Endodermal cell (in vitro differentiated cells): Measurements from ENCODE around the gene CCDC112. TPM values are rescaled to one million over a fixed set of nuclear protein-coding genes. Genes with fewer than 3 reads are reported as not detected.
"Not testable (repeated sequence)": the region's sequence is repeated elsewhere in the genome, so short reads cannot be mapped to it uniquely, and the experiment has no call there.

Source experiments
- DNase-seq: peaks from one replicate; pipeline ENCODE4 v3.0.0-alpha.2; 2017
- H3K27ac ChIP-seq: 2 replicates; pipeline ENCODE4 v1.5.1; 2013; ENCODE audit warnings: mild to moderate bottlenecking, low read depth, low read length, moderate library complexity
- H3K27me3 ChIP-seq: 2 replicates; pipeline ENCODE4 v1.6.1; 2013; ENCODE audit warnings: mild to moderate bottlenecking, low read length, moderate library complexity; ENCODE audit not compliant: insufficient read depth, control insufficient read depth, poor library complexity, severe bottlenecking
- H3K36me3 ChIP-seq: 2 replicates; pipeline ENCODE4 v1.7.0; 2013; ENCODE audit warnings: mild to moderate bottlenecking, low read length, moderate library complexity; ENCODE audit not compliant: control insufficient read depth, insufficient read depth
- H3K4me1 ChIP-seq: one replicate; pipeline ENCODE4 v1.7.0; 2013; ENCODE audit warnings: low read length; ENCODE audit not compliant: control insufficient read depth, insufficient read depth
- H3K4me3 ChIP-seq: 2 replicates; pipeline ENCODE4 v1.5.1; 2013; ENCODE audit warnings: mild to moderate bottlenecking, low read length, moderate library complexity
- H3K9ac ChIP-seq: 2 replicates; pipeline ENCODE4 v1.6.1; 2013; ENCODE audit warnings: mild to moderate bottlenecking, low read length, moderate library complexity; ENCODE audit not compliant: poor library complexity, severe bottlenecking; ENCODE audit errors: extremely low read depth
- H3K9me3 ChIP-seq: 2 replicates; pipeline ENCODE4 v1.6.1; 2013; ENCODE audit warnings: mild to moderate bottlenecking, low read length, moderate library complexity; ENCODE audit not compliant: control insufficient read depth
- H3K27ac Mint-ChIP-seq: 2 replicates; pipeline ENCODE4 v1.8.0; 2020; ENCODE audit warnings: mixed read lengths
- H3K27me3 Mint-ChIP-seq: 2 replicates; pipeline ENCODE4 v1.8.0; 2021; ENCODE audit warnings: mild to moderate bottlenecking, mixed read lengths; ENCODE audit not compliant: insufficient read depth
- H3K36me3 Mint-ChIP-seq: 2 replicates; pipeline ENCODE4 v1.8.0; 2020; ENCODE audit warnings: low read depth, mixed read lengths
- H3K4me1 Mint-ChIP-seq: 2 replicates; pipeline ENCODE4 v1.8.0; 2020; ENCODE audit warnings: mixed read lengths
- H3K4me3 Mint-ChIP-seq: 2 replicates; pipeline ENCODE4 v1.8.0; 2020; ENCODE audit warnings: mild to moderate bottlenecking, moderate library complexity, mixed read lengths
- H3K9me3 Mint-ChIP-seq: 2 replicates; pipeline ENCODE4 v1.8.0; 2020; ENCODE audit warnings: mild to moderate bottlenecking, mixed read lengths
- WGBS, 2 experiments: methylation state at CpG; one replicate each; pipeline versions ENCODE4 v1.1.5 to v1.1.7; 2013; ENCODE audit warnings: missing lambda C conversion rate in 2 of 2, mixed read lengths in 1 of 2; ENCODE audit not compliant: insufficient coverage in 1 of 2, insufficient read length in 1 of 2; 5-methylcytosine and 5-hydroxymethylcytosine counted together
- total RNA-seq, 2 donors: library from RNA; stranded (reverse); fragmentation: NEBNext Ultra II Directional in 1 of 2; extraction: Animal tissue kit (Norgen Biotek cat#: 25700) in 1 of 2; gene quantifications; 2 replicates in 1 of 2; 3 replicates in 1 of 2; pipeline ENCODE4 v1.2.1, GENCODE V29; 2021
- TF ChIP-seq, protein P1 (sequence below): fragments of 200-600 bp; sonication (generic); conservative IDR thresholded peaks from 2 replicates; pipeline ENCODE4 v1.5.0; 2021; ENCODE audit warnings: antibody characterized with exemption, mild to moderate bottlenecking

CCDC112 gene
- total RNA-seq, 2 donors from 2014 or later: 6.8 to 7.3 TPM

DNA sequence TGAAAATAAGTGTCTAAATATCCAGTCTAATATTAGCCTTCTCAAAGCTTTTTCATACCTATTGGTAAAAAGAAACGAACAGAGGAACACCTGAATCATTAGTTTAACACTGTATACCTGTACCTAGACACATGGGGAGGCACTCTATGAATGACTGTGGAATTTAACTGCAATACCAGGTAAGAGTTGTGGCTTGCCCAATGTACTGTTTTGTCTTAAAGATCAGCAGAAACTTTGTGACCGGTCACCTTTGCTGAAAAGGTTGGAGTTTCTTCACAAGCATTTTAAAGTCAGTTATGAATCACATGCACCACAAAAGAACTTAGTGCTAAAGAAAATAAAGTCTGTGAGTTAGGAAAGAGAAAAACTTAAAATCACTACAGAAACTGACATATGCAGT, 36.2 kb downstream of the CCDC112 start:
- TF ChIP-seq, protein P1, sequence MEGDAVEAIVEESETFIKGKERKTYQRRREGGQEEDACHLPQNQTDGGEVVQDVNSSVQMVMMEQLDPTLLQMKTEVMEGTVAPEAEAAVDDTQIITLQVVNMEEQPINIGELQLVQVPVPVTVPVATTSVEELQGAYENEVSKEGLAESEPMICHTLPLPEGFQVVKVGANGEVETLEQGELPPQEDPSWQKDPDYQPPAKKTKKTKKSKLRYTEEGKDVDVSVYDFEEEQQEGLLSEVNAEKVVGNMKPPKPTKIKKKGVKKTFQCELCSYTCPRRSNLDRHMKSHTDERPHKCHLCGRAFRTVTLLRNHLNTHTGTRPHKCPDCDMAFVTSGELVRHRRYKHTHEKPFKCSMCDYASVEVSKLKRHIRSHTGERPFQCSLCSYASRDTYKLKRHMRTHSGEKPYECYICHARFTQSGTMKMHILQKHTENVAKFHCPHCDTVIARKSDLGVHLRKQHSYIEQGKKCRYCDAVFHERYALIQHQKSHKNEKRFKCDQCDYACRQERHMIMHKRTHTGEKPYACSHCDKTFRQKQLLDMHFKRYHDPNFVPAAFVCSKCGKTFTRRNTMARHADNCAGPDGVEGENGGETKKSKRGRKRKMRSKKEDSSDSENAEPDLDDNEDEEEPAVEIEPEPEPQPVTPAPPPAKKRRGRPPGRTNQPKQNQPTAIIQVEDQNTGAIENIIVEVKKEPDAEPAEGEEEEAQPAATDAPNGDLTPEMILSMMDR: no peak
- Histone ChIP-seq H3K4me3 (no peak overlapping the region), H3K4me1 (peaks cover 3% of the 10 kb centered on the region), H3K27me3 (no peaks in the 10 kb centered on the region), H3K9ac (no peak overlapping the region), H3K9me3 (no peaks in the 10 kb centered on the region), H3K27ac (no peak overlapping the region), H3K36me3 (no peaks in the 10 kb centered on the region)
- Mint-ChIP-seq H3K9me3 (no peaks in the 10 kb centered on the region), H3K36me3 (peaks cover 4% of the 10 kb centered on the region), H3K27me3 (no peaks in the 10 kb centered on the region), H3K4me1 (peaks cover 22% of the 10 kb centered on the region), H3K27ac (no peak overlapping the region), H3K4me3 (no peak overlapping the region)
- WGBS, 2 experiments: 93 to 100% methylated on average over 1 to 2 of the region's 2 CpGs
- no peak for DNase-seq

DNA sequence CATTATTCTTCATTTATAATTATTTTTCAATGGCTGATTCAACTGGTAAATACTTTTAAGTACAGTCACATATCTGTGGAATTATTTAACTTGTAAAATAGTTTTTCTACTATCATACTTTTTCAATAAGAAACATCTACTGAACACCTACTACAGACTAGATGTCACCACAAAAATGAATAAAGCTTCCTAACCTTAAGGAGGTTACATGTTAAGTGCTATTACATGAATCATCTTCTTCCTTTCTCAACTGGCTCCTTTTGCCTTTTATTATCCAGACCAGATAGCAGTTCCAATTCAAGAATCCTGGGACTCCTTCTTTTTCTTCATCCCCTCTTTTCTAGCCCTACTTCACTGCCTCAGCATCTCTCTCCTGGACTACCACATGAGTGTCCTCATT, 38.5 kb downstream of the CCDC112 start:
- Histone ChIP-seq H3K27ac (no peak overlapping the region), H3K9me3 (no peaks in the 10 kb centered on the region), H3K27me3 (no peaks in the 10 kb centered on the region), H3K4me1 (peaks cover 3% of the 10 kb centered on the region), H3K4me3 (no peak overlapping the region), H3K36me3 (no peaks in the 10 kb centered on the region), H3K9ac (no peak overlapping the region)
- Mint-ChIP-seq H3K4me1 (peaks cover 21% of the 10 kb centered on the region), H3K27me3 (no peaks in the 10 kb centered on the region), H3K36me3 (no peaks in the 10 kb centered on the region), H3K9me3 (no peaks in the 10 kb centered on the region), H3K4me3 (no peak overlapping the region), H3K27ac (no peak overlapping the region)
- TF ChIP-seq, protein P1: no peak
- no peak for DNase-seq

DNA sequence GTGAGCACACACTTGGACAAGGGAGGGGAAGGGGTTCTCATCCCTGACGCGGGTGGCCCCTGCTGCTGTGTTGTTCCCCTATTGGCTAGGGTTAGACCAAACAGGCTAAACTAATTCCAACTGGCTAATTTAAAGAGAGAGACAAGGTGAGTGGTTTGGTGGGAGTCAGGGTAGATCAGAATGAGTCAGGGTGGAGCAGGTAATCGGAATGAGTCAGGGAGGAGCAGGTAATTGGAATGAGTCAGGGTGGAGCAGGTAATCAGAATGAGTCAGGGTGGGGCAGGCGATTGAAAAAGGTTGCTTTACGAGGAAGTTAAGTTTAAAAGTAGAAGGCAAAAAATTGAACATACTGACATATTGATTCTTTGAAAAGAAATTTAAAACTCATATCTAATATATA, 47.1 kb downstream of the CCDC112 start:
- not testable (repeated sequence) for H3K36me3 ChIP-seq, H3K27me3 Mint-ChIP-seq, DNase-seq, H3K9me3 Mint-ChIP-seq, H3K4me1 Mint-ChIP-seq, H3K36me3 Mint-ChIP-seq, H3K27ac ChIP-seq, H3K4me3 Mint-ChIP-seq, H3K4me1 ChIP-seq, H3K27ac Mint-ChIP-seq, H3K4me3 ChIP-seq, H3K9me3 ChIP-seq, H3K9ac ChIP-seq, H3K27me3 ChIP-seq
- 71 to 100% methylated on average over 1 to 4 of the region's 5 CpGs for WGBS, 2 experiments

DNA sequence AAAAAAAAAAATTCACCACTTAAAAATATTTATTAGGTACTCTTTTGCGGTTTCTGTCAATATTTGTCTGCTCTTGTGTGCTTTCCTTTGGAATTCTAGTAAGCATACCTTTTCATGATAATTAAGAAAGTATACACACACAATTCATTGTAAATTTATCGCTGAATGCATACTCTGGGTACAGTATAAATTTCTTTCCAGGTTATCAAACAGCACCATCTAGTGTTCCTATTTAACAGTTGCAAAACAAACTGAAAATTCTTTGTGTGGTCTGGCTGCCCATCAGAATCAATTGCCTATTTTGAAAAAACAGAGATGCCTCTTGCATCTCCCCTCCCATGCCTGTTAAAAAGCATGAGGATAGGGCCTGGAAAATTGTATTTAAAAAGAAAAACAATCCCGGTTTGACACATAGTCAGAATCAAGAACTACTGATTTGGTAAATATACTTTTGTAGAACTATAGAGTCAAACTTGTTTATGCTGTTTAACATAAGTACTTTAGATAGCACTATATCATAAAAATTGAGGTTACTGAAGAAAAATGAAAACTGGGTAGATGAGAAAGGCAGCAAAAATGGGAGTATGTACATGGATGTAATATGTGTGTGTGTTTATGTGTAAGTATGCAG, 50.0 kb downstream of the CCDC112 start:
- H3K9me3 Mint-ChIP-seq: no peaks in the 10 kb centered on the region
- Histone ChIP-seq H3K27me3 (no peaks in the 10 kb centered on the region), H3K9me3 (no peaks in the 10 kb centered on the region), H3K9ac (no peak overlapping the region), H3K4me1 (no peaks in the 10 kb centered on the region), H3K36me3 (peaks cover 6% of the 10 kb centered on the region), H3K27ac (no peak overlapping the region), H3K4me3 (no peak overlapping the region)
- no peak overlapping the region for H3K4me3 Mint-ChIP-seq
- TF ChIP-seq, protein P1: peak; percentile 87
- H3K27me3 Mint-ChIP-seq: no peaks in the 10 kb centered on the region
- WGBS, 2 experiments: 58 to 60% methylated on average over 1 to 3 of the region's 3 CpGs
- H3K27ac Mint-ChIP-seq: no peak overlapping the region
- DNase-seq: no peak
- H3K4me1 Mint-ChIP-seq: no peaks in the 10 kb centered on the region
- peaks cover 6% of the 10 kb centered on the region for H3K36me3 Mint-ChIP-seq
